ENCODE measurements around the gene TNIP1.

The TNIP1 gene

GRCh38 chr5:151080613-151081430, at the start of gene TNIP1:
Gene TNIP1 (minus strand): TSS chr5:151081034. CDS start chr5:151065095, 15,939 bp downstream.
- Mint-ChIP-seq H3K9me3 (no peaks in the 10 kb centered on the region), H3K27me3 (no peaks in the 10 kb centered on the region), H3K4me3 (peak within 1 kb of the TSS; percentile 91), H3K36me3 (ENCODE audit: low read depth) (peaks cover 39% of the 10 kb centered on the region), H3K27ac (peak within 1 kb of the TSS; percentile 97), H3K4me1 (peaks cover 87% of the 10 kb centered on the region)
- peak; percentile 98 for DNase-seq
- peak; percentile 78 for ATAC-seq

DNA sequence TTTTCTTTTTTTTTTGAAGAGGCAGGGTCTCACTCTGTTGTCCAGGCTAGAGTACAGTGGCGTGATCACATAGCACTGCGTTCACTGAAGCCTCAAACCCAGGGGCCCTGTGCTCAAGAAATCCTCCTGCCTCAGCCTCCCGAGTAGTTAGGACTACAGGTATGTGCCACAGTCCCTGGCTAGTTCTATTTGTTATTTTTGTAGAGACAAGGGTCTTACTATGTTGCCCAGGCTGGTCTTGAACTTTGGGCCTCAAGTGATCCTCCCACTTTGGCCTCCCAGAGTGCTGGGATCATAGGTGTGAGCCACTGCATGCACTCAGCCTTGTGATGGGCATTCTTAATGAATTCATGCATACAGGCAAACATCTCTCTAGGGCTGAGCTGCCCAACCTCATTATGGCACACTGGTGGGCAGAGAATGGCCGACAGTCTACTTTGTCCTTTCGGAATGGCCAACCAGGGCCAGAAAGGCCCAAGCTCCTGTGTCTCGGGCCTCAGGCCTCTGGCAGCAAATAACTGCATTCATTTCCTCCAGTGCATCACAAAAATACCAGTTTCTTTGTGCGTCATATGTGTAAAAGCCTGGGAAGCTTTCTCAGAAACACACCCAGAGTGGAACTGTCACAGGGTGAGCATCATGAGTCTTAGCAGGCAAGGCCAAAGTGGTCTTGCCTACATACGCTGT, 49.5 kb upstream of the TNIP1 start:
- peaks cover 86% of the 10 kb centered on the region for H3K4me1 Mint-ChIP-seq
- DNase-seq: no peak
- H3K27ac Mint-ChIP-seq: no peak overlapping the region

DNA sequence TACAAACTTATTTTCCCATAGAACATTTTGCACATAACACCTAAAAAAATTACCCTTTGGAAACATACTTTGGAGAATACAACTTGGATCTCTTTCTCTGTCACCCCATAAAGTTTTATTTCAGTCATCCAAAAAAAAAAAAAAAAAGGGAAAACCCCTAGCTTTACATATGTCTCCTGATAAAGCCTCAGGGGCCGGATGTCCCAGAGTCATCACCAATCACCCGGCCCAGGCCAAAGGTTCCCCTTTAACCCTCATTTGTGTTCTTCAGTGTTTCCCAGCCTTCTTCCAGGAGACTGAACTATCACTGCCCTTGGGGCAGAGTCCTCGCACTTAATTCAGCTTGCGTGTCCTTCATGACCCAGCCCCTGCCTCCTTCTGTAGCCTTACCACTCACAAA, 48.0 kb upstream of the TNIP1 start:
- no peaks in the 10 kb centered on the region for H3K9me3 Mint-ChIP-seq
- peaks cover 87% of the 10 kb centered on the region for H3K36me3 Mint-ChIP-seq (ENCODE audit: low read depth)
- H3K4me3 Mint-ChIP-seq: no peak overlapping the region
- ATAC-seq: no peak
- no peaks in the 10 kb centered on the region for H3K27me3 Mint-ChIP-seq
- DNase-seq: no peak
- H3K27ac Mint-ChIP-seq: peak overlapping the region; percentile 77
- peaks cover 88% of the 10 kb centered on the region for H3K4me1 Mint-ChIP-seq

More for the DNA sequence above, 49.5 kb upstream of the TNIP1 start:
- Mint-ChIP-seq H3K9me3 (no peaks in the 10 kb centered on the region), H3K36me3 (ENCODE audit: low read depth) (peaks cover 85% of the 10 kb centered on the region), H3K27me3 (no peaks in the 10 kb centered on the region), H3K4me3 (no peak overlapping the region)
- no peak for ATAC-seq

DNA sequence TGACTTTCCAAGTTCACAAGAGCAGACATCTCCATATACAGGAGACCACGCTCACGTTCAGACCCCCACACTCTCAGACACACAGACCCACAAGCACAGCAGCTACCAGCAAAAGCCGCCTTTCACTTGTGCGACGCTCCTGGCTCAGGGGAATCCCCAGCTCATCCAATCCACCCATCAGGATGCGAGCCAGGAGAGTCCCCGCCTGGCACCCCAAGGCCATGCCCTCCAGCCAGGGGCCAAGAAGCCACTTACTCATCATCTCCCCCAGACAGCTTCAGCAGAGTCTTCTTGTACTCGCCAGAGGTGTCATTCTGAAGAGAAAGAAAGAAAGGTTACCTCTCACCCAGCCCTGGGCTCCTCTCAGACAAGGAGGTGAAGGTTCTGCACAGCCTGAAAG, 47.1 kb upstream of the TNIP1 start:
- Mint-ChIP-seq H3K36me3 (ENCODE audit: low read depth) (peaks cover 87% of the 10 kb centered on the region), H3K4me1 (peaks cover 89% of the 10 kb centered on the region), H3K27me3 (no peaks in the 10 kb centered on the region), H3K27ac (peak overlapping the region; percentile 70), H3K4me3 (no peak overlapping the region), H3K9me3 (no peaks in the 10 kb centered on the region)
- ATAC-seq: no peak
- DNase-seq: no peak

GRCh38 chr5:151126199-151126645, 45.4 kb upstream of the TNIP1 start:
- ATAC-seq (no peak), DNase-seq (peak; percentile 70)
- Mint-ChIP-seq H3K36me3 (ENCODE audit: low read depth) (peaks cover 86% of the 10 kb centered on the region), H3K4me1 (peaks cover 80% of the 10 kb centered on the region), H3K9me3 (no peaks in the 10 kb centered on the region), H3K27me3 (no peaks in the 10 kb centered on the region), H3K4me3 (no peak overlapping the region), H3K27ac (peak overlapping the region; percentile 92)

DNA sequence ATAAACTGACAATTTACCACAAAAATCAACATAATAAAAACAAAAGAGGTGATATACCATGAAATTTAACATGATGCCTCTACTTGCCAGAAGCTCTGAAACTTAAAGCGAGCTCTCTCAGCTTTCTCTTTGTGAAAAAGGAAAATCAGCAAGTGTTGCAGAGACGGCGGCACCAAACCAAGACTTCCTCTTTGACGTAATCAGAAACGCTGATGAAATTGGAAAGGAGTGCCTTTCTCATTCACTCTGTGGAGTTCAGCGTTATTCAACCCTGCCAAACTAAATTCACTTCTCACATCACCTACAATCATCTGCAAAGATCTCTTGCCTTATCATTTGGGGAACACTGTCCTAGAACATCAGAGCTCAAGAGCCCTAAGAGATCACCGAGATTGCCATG, 44.6 kb upstream of the TNIP1 start:
- no peak for DNase-seq
- Mint-ChIP-seq H3K27ac (peak overlapping the region; percentile 92), H3K4me3 (peak overlapping the region; percentile 13), H3K36me3 (ENCODE audit: low read depth) (peaks cover 86% of the 10 kb centered on the region), H3K9me3 (no peaks in the 10 kb centered on the region), H3K27me3 (no peaks in the 10 kb centered on the region), H3K4me1 (peaks cover 76% of the 10 kb centered on the region)
- ATAC-seq: peak; percentile 9

- Mint-ChIP-seq H3K4me3 (peak overlapping the region; percentile 68), H3K27me3 (no peaks in the 10 kb centered on the region), H3K9me3 (no peaks in the 10 kb centered on the region), H3K27ac (peak overlapping the region; percentile 92), H3K4me1 (peaks cover 66% of the 10 kb centered on the region), H3K36me3 (ENCODE audit: low read depth) (peaks cover 87% of the 10 kb centered on the region)
- DNase-seq: peak; percentile 70
- peak; percentile 71 for ATAC-seq
Measured at GRCh38 chr5:151123897-151124751, 43.3 kb upstream of the TNIP1 start.

DNA sequence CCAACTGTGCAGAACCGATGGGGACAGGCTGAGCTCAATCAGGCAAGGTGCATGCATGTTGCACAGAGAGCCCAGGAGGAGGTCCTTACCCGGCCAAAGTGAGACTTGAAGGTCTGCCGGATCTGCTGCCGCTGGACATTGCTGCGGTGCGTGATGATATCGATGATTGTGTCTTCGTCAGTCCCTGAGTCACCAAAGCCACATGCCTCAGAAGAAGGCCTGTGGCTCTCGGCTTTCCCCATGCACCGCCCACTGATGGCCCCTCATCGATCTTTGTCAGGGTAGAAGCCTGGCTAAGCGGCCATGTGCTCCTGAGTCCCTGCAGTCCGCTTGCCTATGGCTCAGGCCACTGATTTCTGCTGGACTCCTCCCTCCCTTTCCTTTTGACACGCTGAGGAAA, 42.0 kb upstream of the TNIP1 start:
- H3K4me3 Mint-ChIP-seq: no peak overlapping the region
- ATAC-seq: no peak
- H3K27me3 Mint-ChIP-seq: no peaks in the 10 kb centered on the region
- peaks cover 80% of the 10 kb centered on the region for H3K36me3 Mint-ChIP-seq (ENCODE audit: low read depth)
- DNase-seq: no peak
- peaks cover 53% of the 10 kb centered on the region for H3K4me1 Mint-ChIP-seq
- H3K27ac Mint-ChIP-seq: peak overlapping the region; percentile 55
- no peaks in the 10 kb centered on the region for H3K9me3 Mint-ChIP-seq

- no peak for ATAC-seq
- H3K4me3 Mint-ChIP-seq: no peak overlapping the region
- peaks cover 78% of the 10 kb centered on the region for H3K36me3 Mint-ChIP-seq (ENCODE audit: low read depth)
- DNase-seq: no peak
- no peaks in the 10 kb centered on the region for H3K9me3 Mint-ChIP-seq
- no peak overlapping the region for H3K27ac Mint-ChIP-seq
- H3K27me3 Mint-ChIP-seq: no peaks in the 10 kb centered on the region
- peaks cover 45% of the 10 kb centered on the region for H3K4me1 Mint-ChIP-seq
Measured at GRCh38 chr5:151121665-151122064, 40.8 kb upstream of the TNIP1 start.

GRCh38 chr5:151121095-151121494, 40.3 kb upstream of the TNIP1 start:
- no peak for DNase-seq
- Mint-ChIP-seq H3K9me3 (no peaks in the 10 kb centered on the region), H3K27ac (no peak overlapping the region), H3K4me1 (peaks cover 40% of the 10 kb centered on the region), H3K36me3 (ENCODE audit: low read depth) (peaks cover 75% of the 10 kb centered on the region), H3K27me3 (no peaks in the 10 kb centered on the region), H3K4me3 (no peak overlapping the region)
- ATAC-seq: no peak

DNA sequence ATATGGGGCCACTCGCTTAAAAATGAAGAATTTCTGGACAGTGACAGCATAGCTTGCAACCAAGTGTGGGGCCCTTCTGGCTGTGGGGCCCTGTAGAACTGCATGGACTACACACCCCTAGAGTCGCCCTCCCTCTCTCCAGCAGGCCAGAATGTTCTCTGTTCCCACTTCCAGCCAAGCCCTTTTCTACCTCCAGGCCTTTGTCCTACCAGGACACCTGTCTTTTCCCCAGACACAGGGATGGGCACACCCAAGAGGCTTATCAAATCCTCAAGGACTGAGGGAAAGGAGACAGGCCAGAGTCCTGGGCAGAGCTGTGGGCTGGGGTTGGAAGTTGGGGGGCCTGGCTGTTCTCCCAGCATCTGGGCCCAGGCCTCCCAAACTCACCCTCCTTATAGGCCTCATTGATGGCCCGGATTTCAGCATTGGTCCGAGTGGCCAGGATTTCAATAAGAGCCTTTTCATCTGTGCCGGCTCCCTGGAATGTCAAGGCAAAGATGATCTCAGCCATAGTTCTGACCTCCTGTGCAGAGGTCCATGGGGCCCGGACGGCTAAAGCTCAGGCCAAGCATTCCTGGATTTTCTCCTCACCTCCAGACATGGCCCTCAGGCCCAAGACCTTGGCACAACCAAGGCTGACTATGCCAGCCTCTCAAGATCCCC, 38.2 kb upstream of the TNIP1 start:
- DNase-seq (no peak), ATAC-seq (no peak)
- H3K4me1 Mint-ChIP-seq: peaks cover 26% of the 10 kb centered on the region
- peaks cover 63% of the 10 kb centered on the region for H3K36me3 Mint-ChIP-seq (ENCODE audit: low read depth)
- no peak overlapping the region for H3K4me3 Mint-ChIP-seq
- no peaks in the 10 kb centered on the region for H3K9me3 Mint-ChIP-seq
- peak overlapping the region; percentile 72 for H3K27ac Mint-ChIP-seq
- no peaks in the 10 kb centered on the region for H3K27me3 Mint-ChIP-seq

- Mint-ChIP-seq H3K27ac (no peak overlapping the region), H3K4me1 (peaks cover 9% of the 10 kb centered on the region), H3K36me3 (ENCODE audit: low read depth) (peaks cover 54% of the 10 kb centered on the region), H3K4me3 (no peak overlapping the region), H3K9me3 (no peaks in the 10 kb centered on the region), H3K27me3 (no peaks in the 10 kb centered on the region)
- ATAC-seq (peak; percentile 38), DNase-seq (peak; percentile 82)
Measured at GRCh38 chr5:151115272-151115905, 34.6 kb upstream of the TNIP1 start.

GRCh38 chr5:151113651-151114050, 32.8 kb upstream of the TNIP1 start:
- peaks cover 11% of the 10 kb centered on the region for H3K4me1 Mint-ChIP-seq
- ATAC-seq (no peak), DNase-seq (no peak)
- peaks cover 49% of the 10 kb centered on the region for H3K36me3 Mint-ChIP-seq (ENCODE audit: low read depth)
- no peak overlapping the region for H3K27ac Mint-ChIP-seq
- H3K27me3 Mint-ChIP-seq: no peaks in the 10 kb centered on the region
- H3K4me3 Mint-ChIP-seq: no peak overlapping the region
- no peaks in the 10 kb centered on the region for H3K9me3 Mint-ChIP-seq
